Endothelial cell of umbilical vein (primary cell): ENCODE data around the gene VAV2.

Experiments
- EZH2 ChIP-seq: IDR thresholded peaks from 2 replicates; pipeline ENCODE4 v1.6.1; 2012; ENCODE audit warnings: borderline replicate concordance, low read depth, mild to moderate bottlenecking, moderate library complexity, low read length, inconsistent platforms; ENCODE audit not compliant: severe bottlenecking
- TF ChIP-seq, protein P1 (sequence below), 2 donors: IDR thresholded peaks; 1 replicate in 1 of 2; 2 replicates in 1 of 2; pipeline ENCODE4 v1.5.1; 2011; ENCODE audit warnings: low read length in 2 of 2, mild to moderate bottlenecking in 2 of 2, moderate library complexity in 2 of 2, control low read depth in 1 of 2, inconsistent platforms in 1 of 2, low read depth in 1 of 2; ENCODE audit not compliant: insufficient read depth in 1 of 2; ENCODE audit errors: extremely low read depth in 1 of 2
- TF ChIP-seq, protein P2 (sequence below): IDR thresholded peaks from 2 replicates; pipeline ENCODE4 v1.6.1; 2011; ENCODE audit not compliant: insufficient read depth, insufficient read length

DNA sequence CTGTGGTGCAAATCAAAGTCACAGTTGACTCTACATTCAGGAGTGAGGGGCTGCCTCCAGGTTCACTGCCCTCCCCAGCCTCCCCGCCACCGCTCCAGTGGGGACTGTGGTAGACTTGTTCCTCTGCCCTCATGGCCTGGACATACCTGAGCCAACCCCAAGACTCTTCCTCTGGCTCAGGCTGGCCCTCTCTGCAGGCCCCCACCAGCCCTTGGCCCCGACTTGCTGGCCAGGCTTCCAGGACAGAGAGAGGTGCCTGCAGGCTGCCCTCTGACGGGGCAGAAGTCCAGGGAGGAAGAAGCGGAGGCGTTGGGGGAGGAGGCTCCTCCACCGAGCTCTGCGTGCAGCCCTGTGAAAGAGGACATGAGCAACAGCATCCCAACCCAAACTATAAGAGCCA lies 251.2 kb downstream of the VAV2 start:
- TF ChIP-seq, protein P1, sequence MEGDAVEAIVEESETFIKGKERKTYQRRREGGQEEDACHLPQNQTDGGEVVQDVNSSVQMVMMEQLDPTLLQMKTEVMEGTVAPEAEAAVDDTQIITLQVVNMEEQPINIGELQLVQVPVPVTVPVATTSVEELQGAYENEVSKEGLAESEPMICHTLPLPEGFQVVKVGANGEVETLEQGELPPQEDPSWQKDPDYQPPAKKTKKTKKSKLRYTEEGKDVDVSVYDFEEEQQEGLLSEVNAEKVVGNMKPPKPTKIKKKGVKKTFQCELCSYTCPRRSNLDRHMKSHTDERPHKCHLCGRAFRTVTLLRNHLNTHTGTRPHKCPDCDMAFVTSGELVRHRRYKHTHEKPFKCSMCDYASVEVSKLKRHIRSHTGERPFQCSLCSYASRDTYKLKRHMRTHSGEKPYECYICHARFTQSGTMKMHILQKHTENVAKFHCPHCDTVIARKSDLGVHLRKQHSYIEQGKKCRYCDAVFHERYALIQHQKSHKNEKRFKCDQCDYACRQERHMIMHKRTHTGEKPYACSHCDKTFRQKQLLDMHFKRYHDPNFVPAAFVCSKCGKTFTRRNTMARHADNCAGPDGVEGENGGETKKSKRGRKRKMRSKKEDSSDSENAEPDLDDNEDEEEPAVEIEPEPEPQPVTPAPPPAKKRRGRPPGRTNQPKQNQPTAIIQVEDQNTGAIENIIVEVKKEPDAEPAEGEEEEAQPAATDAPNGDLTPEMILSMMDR (IDR thresholded peaks at IDR 0.05; ENCODE audit: extremely low read depth in 1 of 2, insufficient read depth in 1 of 2, low read depth in 1 of 2, low read length in 2 of 2) = no peak
- no peak for TF ChIP-seq EZH2
- TF ChIP-seq, protein P2, sequence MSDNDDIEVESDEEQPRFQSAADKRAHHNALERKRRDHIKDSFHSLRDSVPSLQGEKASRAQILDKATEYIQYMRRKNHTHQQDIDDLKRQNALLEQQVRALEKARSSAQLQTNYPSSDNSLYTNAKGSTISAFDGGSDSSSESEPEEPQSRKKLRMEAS = no peak
